Kidney (tissue), 14 donors: Measurements from ENCODE around the gene ZBTB43. TPM values are rescaled to one million over a fixed set of nuclear protein-coding genes. Genes with fewer than 3 reads are reported as not detected.
A peak's percentile ranks its signal among the peaks of the same experiment; 100 is the strongest.

Experiments used
- DNase-seq, 5 donors: peaks; one replicate each; pipeline ENCODE4 v3.0.0-alpha.2; 2013 to 2020
- FAIRE-seq: peaks from 2 replicates; lab custom pipeline; 2012; peaks lifted over from hg19 to GRCh38; lab: Jason Lieb, UNC
- H3K27ac ChIP-seq, 2 donors: one replicate each; pipeline ENCODE4 v1.7.0; 2013; ENCODE audit warnings: low read depth in 2 of 2, low read length in 2 of 2, inconsistent platforms in 1 of 2
- H3K27me3 ChIP-seq: one replicate; pipeline ENCODE4 v1.7.1; 2013; ENCODE audit warnings: low read length, inconsistent platforms; ENCODE audit not compliant: control insufficient read depth, insufficient read depth
- H3K36me3 ChIP-seq, 3 donors: one replicate each; pipeline versions ENCODE4 v1.7.0 to v1.7.1; 2013; ENCODE audit warnings: low read length in 3 of 3, control low read depth in 1 of 3, inconsistent platforms in 1 of 3; ENCODE audit not compliant: insufficient read depth in 3 of 3, control insufficient read depth in 2 of 3
- H3K4me1 ChIP-seq, 3 donors: one replicate each; pipeline versions ENCODE4 v1.7.0 to v1.7.1; 2013; ENCODE audit warnings: low read length in 3 of 3, inconsistent platforms in 1 of 3, low read depth in 1 of 3; ENCODE audit not compliant: control insufficient read depth in 2 of 3, insufficient read depth in 2 of 3
- H3K4me3 ChIP-seq, 3 donors: one replicate each; pipeline versions ENCODE4 v1.7.0 to v1.8.1; 2013; ENCODE audit warnings: low read length in 3 of 3, control low read depth in 1 of 3, inconsistent platforms in 1 of 3
- H3K9ac ChIP-seq, 3 donors: one replicate each; pipeline versions ENCODE4 v1.7.0 to v1.7.1; 2013; ENCODE audit warnings: low read length in 3 of 3, control low read depth in 1 of 3, inconsistent platforms in 1 of 3
- H3K9me3 ChIP-seq, 3 donors: one replicate each; pipeline versions ENCODE4 v1.7.0 to v1.7.1; 2013; ENCODE audit warnings: low read length in 3 of 3, control low read depth in 1 of 3, inconsistent platforms in 1 of 3; ENCODE audit not compliant: control insufficient read depth in 2 of 3, insufficient read depth in 1 of 3
- CTCF ChIP-seq: IDR thresholded peaks from 3 replicates; pipeline ENCODE4 v1.5.1; 2012; ENCODE audit warnings: mild to moderate bottlenecking, moderate library complexity, borderline replicate concordance; ENCODE audit not compliant: insufficient read depth; ENCODE audit errors: extremely low read depth
- intact Hi-C: fragments of 100-400 bp; cut with DNase I; formaldehyde crosslinking; loops from one replicate; pipeline ENCODE4 v1.11.1; 2022
- polyA plus RNA-seq: library from polyadenylated mRNA; stranded (reverse); fragments of 350-450 nt; fragmentation: Illumina TruSeq; extraction: RNeasy Lipid Tissue Mini Kit (QIAGEN cat#74804); gene quantifications from one replicate; pipeline ENCODE4 v1.2.3, GENCODE V29; 2014; ENCODE audit warnings: low read depth, low replicate concordance; ENCODE audit not compliant: insufficient read depth
- total RNA-seq: library from RNA; stranded (reverse); fragmentation: NEBNext Ultra II Directional; extraction: Animal tissue kit (Norgen Biotek cat#: 25700); gene quantifications from one replicate; pipeline ENCODE4 v1.2.1, GENCODE V29; 2021
- donor health status: control.
- donor health status: control.
- donor health status: control.
- donor health status: control.
- donor health status: control.
- donor health status: DM: yes; HTN: yes; CAD: no.
- donor health status: Normal renal cell carcinoma (clear cell type).

The ZBTB43 gene
- total and polyA plus RNA-seq, 2 donors from 2014 or later: 6.6 to 18.8 TPM

- Histone ChIP-seq H3K9ac (no peak overlapping the region), H3K27me3 (no peaks in the 10 kb centered on the region), H3K4me3 (no peak overlapping the region), H3K9me3 (no peaks in the 10 kb centered on the region), H3K36me3 (no peaks in the 10 kb centered on the region), H3K4me1 (no peaks in the 10 kb centered on the region), H3K27ac (no peak overlapping the region)
- intact Hi-C loops: no loop called here
- DNase-seq (no peak), FAIRE-seq (no peak)
- TF ChIP-seq CTCF: no peak
These were observed 14.3 kb upstream of the ZBTB43 start for GRCh38 chr9:126790561-126790960.

DNA sequence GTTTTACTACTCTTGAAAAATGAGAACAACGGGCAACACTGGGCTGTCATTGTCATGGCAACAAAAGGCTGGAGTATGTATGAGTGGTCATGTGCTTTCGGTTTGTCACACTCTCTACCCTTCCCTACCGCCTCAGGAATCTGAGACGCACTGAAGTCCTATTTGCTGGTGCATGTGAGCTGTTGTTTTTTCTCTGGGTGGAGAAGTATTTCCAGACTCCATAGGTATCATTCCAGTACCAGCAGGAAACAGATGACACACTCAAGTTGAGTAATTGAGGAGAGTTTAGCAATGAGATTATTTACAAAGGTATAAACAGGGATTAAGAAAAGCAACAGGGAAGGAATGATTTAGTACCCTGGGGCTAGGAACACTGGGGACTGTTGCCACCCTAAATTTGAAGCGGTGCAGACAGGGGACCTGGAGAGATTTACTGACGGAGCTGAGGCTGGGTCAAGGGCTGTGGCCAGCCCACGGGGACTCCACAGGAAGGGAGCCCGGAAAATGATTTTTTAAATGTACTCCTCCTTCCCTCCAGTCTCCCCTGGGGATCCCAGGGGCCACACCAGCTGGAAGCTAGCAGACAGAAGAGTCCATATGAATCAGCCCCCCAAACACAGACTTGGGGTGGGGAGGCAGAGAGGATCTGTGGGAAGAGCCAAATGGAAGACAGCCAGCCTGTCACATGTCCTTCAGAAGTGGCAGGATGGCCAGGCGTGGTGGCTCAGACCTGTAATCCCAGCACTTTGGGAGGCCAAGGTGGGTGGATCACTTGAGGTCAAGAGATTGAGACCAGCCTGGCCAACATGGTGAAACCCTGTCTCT, 13.2 kb upstream of the ZBTB43 start:
- no peaks in the 10 kb centered on the region for H3K9me3 ChIP-seq
- H3K4me3 ChIP-seq: no peak overlapping the region
- intact Hi-C loops: no loop called here
- no peaks in the 10 kb centered on the region for H3K4me1 ChIP-seq
- peak in 1 of 5 donors; percentile 43 for DNase-seq
- H3K27ac ChIP-seq: no peak overlapping the region
- no peak overlapping the region for H3K9ac ChIP-seq
- FAIRE-seq: no peak
- H3K36me3 ChIP-seq: no peaks in the 10 kb centered on the region
- TF ChIP-seq CTCF: no peak
- no peaks in the 10 kb centered on the region for H3K27me3 ChIP-seq

GRCh38 chr9:126793686-126794417, 11.0 kb upstream of the ZBTB43 start:
- H3K4me1 ChIP-seq: no peaks in the 10 kb centered on the region
- intact Hi-C loops: no loop called here
- H3K36me3 ChIP-seq: no peaks in the 10 kb centered on the region
- H3K9me3 ChIP-seq: no peaks in the 10 kb centered on the region
- DNase-seq (no peak), FAIRE-seq (no peak)
- H3K27me3 ChIP-seq: no peaks in the 10 kb centered on the region
- no peak overlapping the region for H3K4me3 ChIP-seq
- no peak for TF ChIP-seq CTCF
- no peak overlapping the region for H3K9ac ChIP-seq
- H3K27ac ChIP-seq: no peak overlapping the region
